HG03442 (cell line): ENCODE measurements around the gene ATG7.
"Not testable (repeated sequence)": the region's sequence is repeated elsewhere in the genome, so short reads cannot be mapped to it uniquely, and the experiment has no call there.

ENCODE experiments used
- ATAC-seq: cut with Tn5 transposase; IDR thresholded peaks from one replicate; pipeline ENCODE4 v1.9.1; 2021; ENCODE audit warnings: mild to moderate bottlenecking, moderate library complexity; ENCODE audit not compliant: unreplicated experiment

ATG7 gene

DNA sequence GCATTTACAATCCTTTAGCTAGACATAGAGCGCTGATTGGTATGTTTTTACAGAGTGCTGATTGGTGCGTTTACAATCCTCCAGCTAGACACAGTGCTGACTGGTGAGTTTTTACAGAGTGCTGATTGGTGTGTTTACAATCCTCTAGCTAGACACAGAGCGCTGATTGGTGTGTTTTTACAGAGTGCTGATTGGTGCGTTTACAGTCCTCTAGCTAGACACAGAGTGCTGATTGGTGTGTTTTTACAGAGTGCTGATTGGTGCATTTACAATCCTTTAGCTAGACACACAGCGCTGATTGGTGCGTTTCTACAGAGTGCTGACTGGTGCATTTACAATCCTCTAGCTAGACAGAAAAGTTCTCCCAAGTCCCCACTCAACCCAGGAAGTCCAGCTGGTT is 76.7 kb downstream of the ATG7 start:
- ATAC-seq, result not testable (repeated sequence)

DNA sequence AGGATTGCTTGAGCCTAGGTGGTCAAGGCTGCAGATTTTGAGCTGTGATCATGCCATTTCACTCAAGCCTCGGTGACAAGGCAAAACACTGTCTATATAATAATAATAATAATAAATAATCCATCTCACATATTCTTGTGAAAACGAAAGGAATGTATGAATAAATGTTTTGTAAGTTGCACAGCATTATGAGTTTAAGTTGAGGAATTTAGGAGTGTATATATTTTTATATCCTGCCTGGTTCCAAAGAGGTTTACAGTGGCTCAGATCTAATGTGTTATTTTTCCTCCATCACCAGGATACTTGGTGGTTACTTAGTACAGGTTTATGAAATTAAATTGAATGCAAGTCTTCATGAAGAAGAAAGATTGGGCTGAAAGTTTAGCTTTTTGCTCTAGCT is 77.2 kb downstream of the ATG7 start:
- no peak for ATAC-seq

DNA sequence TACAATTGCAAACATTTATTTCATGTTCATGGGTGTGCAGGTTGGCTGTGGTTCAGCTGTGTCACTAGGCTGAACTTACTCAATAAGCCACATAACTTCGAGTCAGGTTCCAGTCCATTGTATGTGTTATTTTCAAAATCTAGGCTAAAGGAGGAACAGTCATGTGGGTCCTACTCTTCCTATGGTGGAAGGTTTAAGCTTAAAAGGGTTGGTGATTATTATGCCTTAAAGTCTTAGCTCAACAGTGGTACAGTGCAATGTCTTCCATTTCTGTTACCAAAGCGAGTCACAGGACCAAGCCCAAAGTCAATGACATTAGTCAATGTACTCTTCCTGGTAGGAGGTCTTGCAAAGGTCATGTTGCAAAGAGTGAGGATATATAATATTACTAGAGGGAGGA is 78.2 kb downstream of the ATG7 start:
- ATAC-seq, result no peak

DNA sequence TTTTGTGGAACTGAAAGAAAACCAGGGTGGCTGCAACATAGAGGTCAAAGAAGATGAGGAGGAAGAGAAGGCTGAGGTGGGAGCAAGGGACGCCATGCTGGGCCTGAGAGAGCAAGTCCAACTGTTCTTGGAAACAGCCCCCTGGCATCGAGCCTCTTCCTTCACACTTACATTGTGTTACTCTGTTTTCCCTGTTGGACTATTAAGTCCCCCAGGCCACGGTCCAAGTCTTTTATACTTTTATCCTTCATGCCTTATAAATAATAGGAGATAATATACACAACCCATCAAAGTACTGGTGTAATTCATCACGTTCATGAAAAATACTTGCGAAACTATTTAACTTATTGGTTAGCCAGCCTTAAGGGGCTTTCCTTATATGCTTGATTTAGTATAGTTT is 79.3 kb downstream of the ATG7 start:
- no peak for ATAC-seq

DNA sequence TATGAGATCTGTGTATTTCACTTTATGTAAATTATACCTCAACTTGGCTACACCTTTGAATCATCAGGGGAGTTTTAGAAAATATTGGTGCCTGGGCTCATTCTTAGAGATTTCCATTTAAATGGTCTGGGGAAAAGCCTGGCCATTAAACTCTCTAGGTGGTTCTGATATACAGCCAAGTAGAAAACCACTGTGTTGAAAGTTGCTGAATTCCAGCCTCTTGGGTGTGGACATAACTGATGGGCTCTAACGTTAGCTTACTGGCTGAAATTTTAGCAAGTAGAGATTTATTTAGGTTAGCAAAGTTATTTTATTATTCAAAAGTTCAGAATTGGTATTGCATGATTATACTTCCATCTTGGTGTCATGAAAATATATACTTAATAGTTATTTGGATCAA is 84.1 kb downstream of the ATG7 start:
- no peak for ATAC-seq

DNA sequence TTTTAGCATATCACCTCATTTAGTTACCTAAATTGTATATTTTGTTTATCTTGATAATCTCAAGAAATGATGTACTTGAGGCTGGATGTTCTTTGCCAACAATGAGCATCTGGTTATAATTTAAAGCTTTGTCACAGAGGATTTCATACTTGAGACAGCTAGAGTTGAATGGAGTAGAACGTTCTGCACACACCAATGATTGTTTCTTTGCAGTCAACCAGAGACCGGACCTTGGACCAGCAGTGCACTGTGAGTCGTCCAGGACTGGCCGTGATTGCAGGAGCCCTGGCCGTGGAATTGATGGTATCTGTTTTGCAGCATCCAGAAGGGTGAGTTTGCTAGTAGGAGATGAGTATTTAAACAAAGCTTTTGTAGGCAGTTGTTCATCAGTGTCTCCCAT is 90.4 kb downstream of the ATG7 start:
- no peak for ATAC-seq

DNA sequence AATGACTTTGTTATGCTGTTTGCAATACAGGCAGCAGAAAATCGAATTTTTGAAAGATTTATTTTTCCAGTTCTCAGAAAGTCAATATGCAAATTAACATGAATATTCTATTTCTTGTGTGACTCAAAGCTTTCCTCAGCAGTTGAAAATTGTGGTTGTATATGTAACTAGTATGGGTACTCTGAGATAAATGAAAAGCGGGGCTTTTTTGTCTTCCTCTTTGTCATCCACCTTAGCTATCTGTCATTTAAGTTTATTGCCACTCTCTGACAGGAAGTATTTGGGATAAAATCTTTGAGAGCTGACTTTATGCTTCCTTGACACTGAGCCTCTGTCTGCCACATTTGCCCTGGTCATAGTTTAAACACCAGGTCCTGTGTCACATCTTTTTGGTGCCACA is 91.5 kb downstream of the ATG7 start:
- ATAC-seq, result no peak

DNA sequence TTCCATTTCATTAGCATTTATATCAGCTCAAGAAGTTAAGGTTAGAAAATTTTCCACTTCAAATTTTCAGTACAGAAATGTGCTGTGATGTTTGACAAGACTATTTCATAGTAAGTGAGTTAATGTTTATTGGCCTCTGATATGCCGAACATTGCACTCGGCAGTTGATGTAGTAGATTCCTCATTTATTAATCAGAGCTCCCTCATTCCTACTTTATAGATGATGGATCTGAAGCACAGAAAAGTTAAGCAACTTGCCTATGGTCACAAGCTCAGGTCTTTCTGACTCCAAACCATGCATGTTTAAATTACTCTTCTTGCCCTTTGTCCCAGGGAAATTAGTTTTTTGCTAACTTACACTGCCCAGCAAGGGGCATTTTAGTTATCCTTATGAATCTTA is 92.0 kb downstream of the ATG7 start:
- ATAC-seq, result no peak

DNA sequence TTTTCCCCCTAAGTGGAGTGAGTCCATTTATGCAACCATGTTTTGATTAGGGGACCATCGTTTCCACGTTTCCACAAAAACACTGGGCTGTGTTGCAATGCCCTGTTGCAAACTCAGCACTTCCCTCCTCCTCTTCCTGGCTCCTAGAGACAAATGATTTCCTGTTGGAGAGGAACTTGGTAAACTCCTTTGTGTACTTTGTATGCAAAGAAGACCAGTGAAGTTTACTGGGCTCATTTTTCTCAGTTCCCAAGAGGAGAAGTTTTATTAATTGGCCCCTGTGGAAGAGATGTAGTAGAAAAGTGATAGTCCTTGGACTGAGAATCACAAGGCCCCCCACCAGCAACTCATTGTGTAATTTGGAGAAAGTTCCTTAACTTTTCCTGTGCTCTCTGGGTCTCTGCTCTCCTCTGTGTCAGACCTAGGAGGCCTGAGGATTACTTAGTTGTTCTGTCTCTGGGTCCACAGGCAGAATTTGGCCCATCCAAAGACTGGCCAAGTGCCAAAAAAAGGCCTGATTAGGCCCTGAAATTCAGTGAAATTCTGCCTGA is 95.0 kb downstream of the ATG7 start:
- no peak for ATAC-seq

DNA sequence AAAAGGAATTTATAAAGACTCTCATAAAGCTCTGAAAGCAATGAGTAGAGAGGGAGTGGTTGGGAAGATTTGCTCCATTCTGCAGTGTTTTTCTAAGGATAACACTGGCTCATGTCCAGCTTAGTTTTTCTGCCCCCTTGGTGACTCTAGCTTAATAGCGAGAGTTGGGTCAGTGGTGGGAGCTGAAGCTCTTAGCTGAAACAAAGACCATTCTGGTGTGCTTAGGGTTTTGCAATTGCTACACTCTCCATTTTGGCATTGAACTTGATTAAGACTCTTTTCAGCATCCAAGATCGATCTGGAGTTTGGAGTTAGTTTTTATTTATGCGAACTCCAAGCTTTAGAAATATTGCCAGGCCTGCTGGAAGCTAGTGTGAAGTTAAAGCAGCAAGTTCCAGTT is 98.0 kb downstream of the ATG7 start:
- ATAC-seq, result no peak

DNA sequence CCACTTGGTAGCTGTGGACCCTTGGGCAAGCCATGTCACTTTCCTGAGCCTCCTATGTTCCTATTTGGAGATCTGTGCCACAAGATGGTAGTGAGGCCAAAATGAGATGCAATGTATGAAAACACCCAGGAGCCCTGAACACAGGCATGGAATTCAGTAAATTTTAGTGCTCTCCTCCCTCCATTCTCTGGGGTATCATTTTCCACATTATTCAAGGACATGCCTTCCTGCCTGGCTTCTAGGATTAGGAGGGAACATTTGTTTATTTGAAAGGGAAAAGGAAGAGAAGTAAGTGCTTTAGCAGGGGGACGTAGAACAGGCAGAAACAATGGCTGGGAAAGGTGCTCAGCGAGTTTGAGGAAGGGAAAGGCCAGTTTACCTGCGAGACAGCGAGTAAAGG is 98.8 kb downstream of the ATG7 start:
- no peak for ATAC-seq

DNA sequence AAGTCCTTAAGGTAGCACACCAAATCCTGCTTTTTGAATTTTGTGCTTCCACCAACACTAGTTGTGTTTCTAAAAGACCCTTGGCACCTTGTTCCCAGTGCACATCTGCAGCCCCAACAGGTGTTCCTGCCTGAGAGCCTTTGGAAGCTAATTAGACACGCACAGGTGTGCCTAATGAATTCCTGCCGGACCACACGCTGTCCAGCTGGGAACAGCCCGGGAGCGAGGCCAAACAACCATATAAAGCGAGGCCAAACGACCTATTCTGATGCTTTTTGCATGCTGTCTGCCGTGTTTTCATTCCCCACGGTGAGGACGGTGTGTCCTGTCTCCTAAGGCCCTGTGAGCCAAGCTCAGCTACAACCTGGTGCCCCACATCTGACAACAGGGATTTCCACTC is 99.5 kb downstream of the ATG7 start:
- ATAC-seq, result no peak

DNA sequence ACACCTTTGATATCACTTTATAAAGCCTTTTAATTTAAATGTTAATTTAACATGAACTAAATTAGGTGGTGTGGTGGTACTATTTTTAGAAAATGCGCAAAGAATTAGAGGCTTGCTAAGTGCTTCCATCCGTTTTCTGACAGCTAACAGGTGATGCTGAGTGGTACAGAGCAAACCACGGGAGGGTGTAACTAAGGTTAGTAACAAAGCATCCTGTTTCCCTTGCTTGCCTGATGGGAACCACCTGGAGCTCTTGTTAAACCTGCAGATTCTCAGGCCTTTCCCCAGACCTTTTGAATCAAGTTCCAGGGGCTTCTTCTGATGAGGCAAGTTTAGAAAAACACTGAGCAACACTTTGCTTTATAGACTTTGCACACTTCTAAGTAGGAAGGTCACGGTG is 101.0 kb downstream of the ATG7 start:
- no peak for ATAC-seq

DNA sequence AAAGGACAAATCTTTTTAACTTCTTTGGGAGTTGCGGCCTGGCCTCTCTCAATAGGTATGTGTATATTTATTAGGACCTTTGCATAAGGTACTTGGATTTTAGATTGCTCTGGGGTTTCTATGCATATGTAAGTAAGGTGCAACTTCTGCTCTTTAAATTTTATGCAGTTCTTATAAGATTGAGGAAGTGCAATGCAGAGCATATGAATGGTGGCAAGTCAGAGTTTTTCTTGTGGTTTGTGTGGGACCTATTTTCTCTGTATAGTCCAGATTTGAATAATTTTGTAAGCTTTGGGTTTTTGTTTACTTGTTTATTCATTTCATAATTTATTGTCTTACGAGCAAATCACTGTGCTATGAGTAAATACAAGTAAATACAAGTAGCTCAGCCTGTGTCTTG is 101.5 kb downstream of the ATG7 start:
- ATAC-seq, result no peak

DNA sequence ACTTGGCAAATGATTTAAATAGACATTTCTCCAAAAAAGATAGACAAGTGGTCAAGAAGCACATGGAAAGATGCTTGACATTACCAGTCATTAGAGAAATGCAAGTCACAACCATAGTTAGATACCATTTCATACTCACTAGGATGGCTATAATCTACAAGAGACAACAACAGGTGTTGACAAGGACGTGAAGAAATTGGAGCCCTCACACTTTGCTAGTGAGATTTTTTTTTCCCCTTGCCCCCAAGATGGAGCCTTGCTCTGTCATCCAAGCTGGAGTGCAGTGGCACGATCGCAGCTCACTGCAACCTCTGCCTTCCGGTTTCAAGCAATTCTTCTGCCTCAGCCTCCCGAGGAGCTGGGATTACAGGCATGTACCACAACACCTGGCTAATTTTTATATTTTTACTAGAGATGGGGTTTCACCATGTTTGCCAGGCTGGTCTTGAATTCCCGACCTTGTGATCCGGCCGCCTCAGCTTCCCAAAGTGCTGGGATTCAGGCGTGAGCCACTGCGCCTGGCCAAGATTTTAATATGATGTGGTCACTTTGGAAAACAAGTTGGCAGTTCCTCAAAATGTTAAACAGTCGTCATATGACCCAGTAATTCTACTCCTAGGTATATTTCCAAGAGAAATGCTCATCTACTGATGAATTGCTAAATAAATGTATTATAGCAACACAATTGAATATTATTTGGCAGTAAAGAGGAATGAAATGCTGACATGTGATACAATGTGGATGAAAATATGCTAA is 103.3 kb downstream of the ATG7 start:
- ATAC-seq, result no peak

DNA sequence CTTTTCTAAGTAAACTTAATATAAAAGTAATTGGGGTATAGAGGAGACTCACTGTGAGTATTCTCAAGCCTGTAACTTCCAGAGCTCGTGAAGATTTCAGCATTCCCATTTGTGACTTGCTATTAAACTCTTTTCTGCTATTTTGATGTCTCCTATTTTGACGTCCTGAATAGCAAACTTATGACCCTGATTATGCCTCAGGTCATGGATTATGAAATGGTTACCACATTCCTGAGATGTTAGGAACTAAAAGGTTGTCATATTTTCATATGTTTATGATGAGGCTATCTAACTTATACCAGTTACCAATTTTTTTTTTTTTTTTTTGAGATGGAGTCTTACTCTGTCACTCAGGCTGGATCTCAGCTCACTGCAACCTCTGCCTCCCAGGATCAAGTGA is 105.5 kb downstream of the ATG7 start:
- ATAC-seq, result no peak

DNA sequence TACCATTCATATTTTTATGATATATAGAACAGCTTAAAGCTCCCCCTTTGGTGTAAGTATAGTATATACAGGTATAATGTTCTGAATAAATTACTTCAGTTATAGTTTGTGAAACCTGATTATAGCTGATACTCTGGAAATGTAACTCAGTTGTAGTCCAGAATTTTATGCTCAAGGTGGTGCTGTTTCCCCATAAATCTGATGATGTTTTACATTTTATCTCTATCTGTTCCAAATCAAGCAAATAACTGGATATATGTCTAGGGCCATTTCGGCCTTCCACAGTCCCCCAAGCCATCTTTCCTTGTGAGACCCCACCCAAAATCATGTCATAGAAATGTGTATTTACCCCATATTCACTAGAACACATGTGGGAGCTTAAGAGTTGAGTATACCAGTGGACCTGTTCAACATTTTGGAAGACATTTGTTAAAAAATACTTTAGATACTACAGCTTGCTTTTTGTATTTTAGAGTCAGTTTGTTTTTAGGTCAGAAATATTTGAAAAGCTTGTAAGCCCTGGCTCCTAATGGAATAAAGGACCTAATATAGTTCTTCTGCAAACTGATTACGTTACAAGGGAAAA is 107.1 kb downstream of the ATG7 start:
- no peak for ATAC-seq

DNA sequence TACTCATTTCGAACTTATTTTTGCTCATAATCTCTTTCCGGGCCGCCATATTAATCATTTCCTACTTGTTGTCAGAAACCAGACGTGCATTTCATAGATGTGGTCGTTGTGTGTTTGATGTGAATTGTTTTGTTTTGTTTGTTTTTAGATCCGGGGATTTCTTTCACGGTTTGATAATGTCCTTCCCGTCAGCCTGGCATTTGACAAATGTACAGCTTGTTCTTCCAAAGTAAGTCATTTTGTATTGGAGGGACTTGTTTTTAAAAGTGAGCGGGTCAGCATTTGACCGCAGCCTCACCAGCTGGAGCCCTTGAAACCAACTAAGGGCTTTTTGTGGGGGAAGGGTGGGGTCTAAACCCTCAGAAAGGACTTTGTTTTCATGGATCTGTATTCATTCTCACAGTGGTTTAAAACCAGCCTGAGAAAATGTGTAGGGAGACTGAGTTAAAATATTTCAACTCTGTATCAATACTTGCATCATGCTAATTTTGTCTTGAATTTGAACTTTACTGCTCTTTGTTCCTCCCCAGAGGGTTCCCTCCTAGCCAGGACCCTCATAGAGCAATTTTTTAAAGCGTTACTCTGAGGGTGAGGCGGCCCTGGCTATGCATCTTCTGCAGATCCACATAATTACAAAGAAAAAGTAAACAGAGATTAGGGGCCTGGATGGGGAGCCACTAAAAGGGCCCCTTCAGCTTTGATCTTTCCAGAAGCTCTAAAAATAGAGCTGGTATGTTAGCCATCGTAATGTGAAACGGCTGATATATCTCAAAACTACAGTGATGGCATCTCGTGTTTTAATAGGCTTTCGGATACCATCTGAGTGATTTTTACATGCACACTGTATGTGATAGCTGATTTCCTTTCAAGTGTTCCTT is 107.9 kb downstream of the ATG7 start:
- ATAC-seq, result no peak

DNA sequence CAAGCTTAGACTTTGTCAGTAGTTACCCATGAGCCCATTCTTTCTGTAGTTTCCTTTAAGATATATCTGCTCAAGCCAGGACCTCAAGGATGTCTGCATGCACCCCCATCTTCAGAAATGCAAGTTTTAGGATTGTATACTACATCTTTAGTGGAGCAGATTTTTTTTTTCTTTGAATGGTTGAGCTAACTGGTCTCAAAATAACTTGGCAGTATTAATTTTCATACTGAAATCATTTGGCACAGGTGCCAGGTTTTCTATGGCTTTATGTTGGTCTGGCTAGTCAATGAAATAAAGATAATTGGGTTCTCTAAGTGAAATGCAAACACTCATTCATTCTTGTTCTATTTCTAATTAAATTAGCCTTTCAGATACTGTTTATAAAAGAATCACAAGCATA is 108.9 kb downstream of the ATG7 start:
- ATAC-seq, result no peak

DNA sequence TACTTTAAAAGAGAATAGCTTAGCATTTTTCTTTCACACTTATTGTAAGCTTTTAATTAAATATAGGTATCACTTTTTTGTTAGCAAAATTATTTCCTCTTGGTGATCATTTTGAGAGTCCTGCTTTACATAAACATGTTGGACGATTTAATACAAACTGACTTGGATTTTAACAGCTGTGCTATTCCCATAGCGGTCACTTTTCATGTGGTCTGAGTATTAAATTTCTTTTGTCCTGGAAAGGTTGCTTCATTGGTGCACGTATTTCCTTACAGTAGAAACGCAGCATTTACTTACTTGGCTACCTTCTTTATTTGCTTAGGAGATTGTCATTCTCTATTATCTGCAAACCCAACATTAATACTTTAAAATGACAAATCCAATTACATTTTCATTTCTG is 109.4 kb downstream of the ATG7 start:
- no peak for ATAC-seq

DNA sequence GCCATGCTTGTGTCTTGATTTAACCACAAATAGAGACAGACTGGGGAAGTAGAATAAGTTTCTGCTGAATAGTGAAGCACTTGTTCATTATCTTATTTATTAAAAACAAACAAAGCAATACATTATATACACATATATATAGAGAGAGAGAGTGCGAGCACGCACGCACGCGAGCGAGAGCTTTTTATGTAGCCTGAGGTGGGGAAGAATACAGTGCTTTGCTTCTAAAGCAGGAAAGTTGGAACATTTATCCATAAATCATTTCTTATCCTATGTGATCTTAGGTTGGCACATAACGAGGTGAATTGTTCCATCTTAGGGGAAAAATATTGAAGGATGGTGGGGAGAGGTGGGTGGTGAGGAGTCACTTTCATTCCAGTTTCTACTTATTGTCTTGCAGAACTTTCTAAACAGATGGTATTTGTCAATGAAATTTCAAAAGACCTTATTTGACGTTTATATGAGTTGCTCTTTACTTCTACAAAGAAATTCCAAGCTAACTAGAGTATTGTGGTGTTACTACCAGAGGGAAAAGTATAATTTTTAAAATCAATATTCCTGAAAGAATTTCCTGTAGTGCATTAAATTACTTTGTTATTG is 110.0 kb downstream of the ATG7 start:
- no peak for ATAC-seq
